Parathyroid adenoma (tissue), 2 donors: ENCODE results near the gene MAPK13.

Source experiments
- H2AFZ ChIP-seq: fragments of 300-600 bp; sonication (generic); one replicate; pipeline ENCODE4 v1.7.0; 2017; ENCODE audit warnings: antibody characterized with exemption, mild to moderate bottlenecking
- H3K27ac ChIP-seq: fragments of 300-600 bp; sonication (generic); one replicate; pipeline ENCODE4 v1.7.0; 2017
- H3K27me3 ChIP-seq: fragments of 300-600 bp; sonication (generic); one replicate; pipeline ENCODE4 v1.7.0; 2017; ENCODE audit warnings: low read length; ENCODE audit not compliant: control insufficient read depth, insufficient read depth
- H3K36me3 ChIP-seq: fragments of 300-600 bp; sonication (generic); one replicate; pipeline ENCODE4 v1.7.0; 2017; ENCODE audit warnings: low read length; ENCODE audit not compliant: control insufficient read depth, insufficient read depth
- H3K4me1 ChIP-seq: fragments of 300-600 bp; sonication (generic); one replicate; pipeline ENCODE4 v1.7.0; 2017; ENCODE audit warnings: control low read depth
- H3K4me2 ChIP-seq: fragments of 300-600 bp; sonication (generic); one replicate; pipeline ENCODE4 v1.7.0; 2017; ENCODE audit warnings: low read length
- H3K4me3 ChIP-seq: fragments of 300-600 bp; sonication (generic); one replicate; pipeline ENCODE4 v1.7.0; 2017; ENCODE audit warnings: low read depth, low read length
- H3K79me2 ChIP-seq: fragments of 300-600 bp; sonication (generic); one replicate; pipeline ENCODE4 v1.7.0; 2017; ENCODE audit warnings: control low read depth
- H3K9ac ChIP-seq: fragments of 300-600 bp; sonication (generic); one replicate; pipeline ENCODE4 v1.7.0; 2017; ENCODE audit warnings: mild to moderate bottlenecking
- H3K9me3 ChIP-seq: fragments of 300-600 bp; sonication (generic); one replicate; pipeline ENCODE4 v1.7.0; 2017; ENCODE audit warnings: low read length; ENCODE audit not compliant: control insufficient read depth
- TF ChIP-seq, protein P1 (sequence below): fragments of 300-600 bp; sonication (generic); IDR thresholded peaks from one replicate; pipeline ENCODE4 v1.7.0; 2017; ENCODE audit warnings: antibody characterized with exemption, mild to moderate bottlenecking
- donor health status: primary hyperparathyroidism.

Gene MAPK13

DNA sequence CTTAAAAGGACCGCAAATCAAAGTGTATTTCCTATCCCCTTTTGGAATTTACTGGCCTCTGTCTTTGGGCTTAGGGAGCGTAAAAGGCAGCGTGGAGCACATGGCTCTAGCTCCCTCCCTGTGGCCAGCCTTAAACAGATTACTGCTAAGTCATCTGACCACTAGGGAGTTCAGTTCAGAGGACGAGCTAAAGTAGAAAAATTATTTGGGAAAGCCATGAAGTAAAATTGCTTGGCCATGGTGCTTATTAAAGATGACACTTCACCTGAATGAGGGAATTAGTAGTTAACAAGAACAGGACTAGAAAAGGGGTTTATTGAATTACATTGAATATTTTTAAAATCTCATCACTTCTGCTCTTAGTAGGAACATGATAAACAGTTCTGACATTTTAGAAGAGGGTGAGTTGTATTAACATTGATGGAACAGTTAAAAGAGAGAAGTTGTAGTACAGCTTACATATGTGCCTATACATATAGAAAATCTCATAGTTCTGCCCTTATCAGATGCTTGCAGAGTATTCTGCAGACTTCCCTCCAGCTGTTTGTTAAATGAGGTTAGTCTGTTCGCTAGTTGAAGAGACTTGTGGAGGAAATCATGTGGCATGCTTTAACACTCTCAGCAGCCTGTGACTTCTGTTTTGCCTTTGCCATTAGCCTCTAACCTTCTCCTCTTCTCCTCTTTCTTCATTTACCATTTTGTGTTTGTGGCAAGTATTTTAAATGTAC, 31.2 kb upstream of the MAPK13 start:
- Histone ChIP-seq H3K27ac (no peak overlapping the region), H3K4me2 (no peak overlapping the region), H3K27me3 (no peaks in the 10 kb centered on the region), H3K36me3 (no peaks in the 10 kb centered on the region), H3K4me1 (no peaks in the 10 kb centered on the region), H3K79me2 (peaks cover 13% of the 10 kb centered on the region), H3K9me3 (no peaks in the 10 kb centered on the region), H2AFZ (no peak overlapping the region), H3K9ac (no peak overlapping the region), H3K4me3 (no peak overlapping the region)
- TF ChIP-seq, protein P1, sequence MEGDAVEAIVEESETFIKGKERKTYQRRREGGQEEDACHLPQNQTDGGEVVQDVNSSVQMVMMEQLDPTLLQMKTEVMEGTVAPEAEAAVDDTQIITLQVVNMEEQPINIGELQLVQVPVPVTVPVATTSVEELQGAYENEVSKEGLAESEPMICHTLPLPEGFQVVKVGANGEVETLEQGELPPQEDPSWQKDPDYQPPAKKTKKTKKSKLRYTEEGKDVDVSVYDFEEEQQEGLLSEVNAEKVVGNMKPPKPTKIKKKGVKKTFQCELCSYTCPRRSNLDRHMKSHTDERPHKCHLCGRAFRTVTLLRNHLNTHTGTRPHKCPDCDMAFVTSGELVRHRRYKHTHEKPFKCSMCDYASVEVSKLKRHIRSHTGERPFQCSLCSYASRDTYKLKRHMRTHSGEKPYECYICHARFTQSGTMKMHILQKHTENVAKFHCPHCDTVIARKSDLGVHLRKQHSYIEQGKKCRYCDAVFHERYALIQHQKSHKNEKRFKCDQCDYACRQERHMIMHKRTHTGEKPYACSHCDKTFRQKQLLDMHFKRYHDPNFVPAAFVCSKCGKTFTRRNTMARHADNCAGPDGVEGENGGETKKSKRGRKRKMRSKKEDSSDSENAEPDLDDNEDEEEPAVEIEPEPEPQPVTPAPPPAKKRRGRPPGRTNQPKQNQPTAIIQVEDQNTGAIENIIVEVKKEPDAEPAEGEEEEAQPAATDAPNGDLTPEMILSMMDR, result no peak

DNA sequence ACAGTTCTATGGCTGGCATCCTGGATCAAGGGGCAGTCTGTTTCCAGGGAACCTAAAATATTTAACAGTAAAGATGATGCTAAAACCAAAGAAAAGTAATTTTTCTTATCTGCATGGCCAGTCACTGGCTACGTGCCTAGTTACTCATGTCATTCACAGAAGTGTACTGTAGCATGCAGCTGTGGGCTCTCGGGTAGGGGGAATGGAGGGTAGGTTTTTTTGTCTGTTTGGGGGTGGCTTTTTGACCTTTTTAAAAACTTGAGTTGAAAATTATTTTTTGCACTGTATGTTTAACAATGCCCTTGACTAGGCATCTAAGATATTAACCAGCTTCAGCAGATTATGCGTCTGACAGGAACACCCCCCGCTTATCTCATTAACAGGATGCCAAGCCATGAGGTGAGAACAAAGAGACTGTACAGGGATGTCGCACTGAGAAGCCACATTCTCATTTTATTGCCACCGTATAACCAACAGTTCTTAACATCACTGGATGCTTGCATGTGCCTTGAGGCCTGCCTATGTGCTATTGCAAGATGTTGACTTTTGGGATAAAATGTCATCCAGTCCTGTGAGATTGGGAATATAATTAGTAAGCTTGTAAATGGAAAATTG, 30.3 kb upstream of the MAPK13 start:
- no peak overlapping the region for H3K4me2 ChIP-seq
- no peak overlapping the region for H3K4me3 ChIP-seq
- no peaks in the 10 kb centered on the region for H3K36me3 ChIP-seq
- no peak overlapping the region for H3K27ac ChIP-seq
- no peak overlapping the region for H2AFZ ChIP-seq
- peaks cover 20% of the 10 kb centered on the region for H3K79me2 ChIP-seq
- no peaks in the 10 kb centered on the region for H3K4me1 ChIP-seq
- TF ChIP-seq, protein P1, result no peak
- H3K27me3 ChIP-seq, result no peaks in the 10 kb centered on the region
- no peak overlapping the region for H3K9ac ChIP-seq
- H3K9me3 ChIP-seq, result no peaks in the 10 kb centered on the region

DNA sequence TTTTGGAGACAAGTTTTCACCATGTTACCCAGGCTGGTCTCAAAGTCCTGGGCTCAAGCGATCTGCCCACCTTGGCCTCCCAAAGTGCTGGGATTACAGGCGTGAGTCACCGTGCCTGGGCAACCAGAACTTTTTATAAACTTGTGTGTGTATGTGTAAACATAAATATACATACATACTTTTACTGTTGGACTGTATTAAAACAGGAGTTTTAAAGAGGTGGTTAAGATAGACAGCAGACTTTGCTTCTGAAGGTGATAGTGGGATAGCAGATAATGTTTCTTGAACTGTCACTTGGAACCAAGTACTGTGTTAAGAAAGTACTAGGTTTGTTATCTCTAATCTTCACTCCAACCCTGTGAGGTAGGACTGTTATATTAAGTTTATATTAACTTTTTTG, 28.6 kb upstream of the MAPK13 start:
- H3K4me2 ChIP-seq, result no peak overlapping the region
- H3K27me3 ChIP-seq, result no peaks in the 10 kb centered on the region
- H3K9ac ChIP-seq, result no peak overlapping the region
- no peak overlapping the region for H3K4me3 ChIP-seq
- no peak overlapping the region for H3K27ac ChIP-seq
- no peaks in the 10 kb centered on the region for H3K9me3 ChIP-seq
- no peaks in the 10 kb centered on the region for H3K36me3 ChIP-seq
- no peak overlapping the region for H2AFZ ChIP-seq
- H3K4me1 ChIP-seq, result no peaks in the 10 kb centered on the region
- peaks cover 21% of the 10 kb centered on the region for H3K79me2 ChIP-seq
- TF ChIP-seq, protein P1, result no peak

DNA sequence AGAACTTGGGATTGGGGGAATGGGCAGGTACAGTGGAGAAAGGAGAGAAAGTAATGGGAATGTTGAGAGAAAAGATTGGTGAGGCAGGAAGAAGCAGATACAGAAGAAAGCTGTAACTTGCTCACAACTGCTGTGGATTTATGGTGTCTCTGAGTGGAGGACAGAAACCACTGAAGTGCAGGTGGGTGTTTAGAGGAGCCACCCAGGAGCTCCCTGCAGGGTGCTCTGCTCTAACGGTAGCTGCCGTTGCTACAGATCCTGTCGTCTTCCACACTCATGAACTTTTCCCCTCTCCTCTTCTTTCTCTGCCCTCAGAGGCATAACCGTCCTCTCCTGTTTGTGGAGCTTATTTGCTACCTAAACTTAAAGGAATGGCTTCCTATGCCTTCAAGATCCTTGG, 27.5 kb upstream of the MAPK13 start:
- Histone ChIP-seq H3K9me3 (no peaks in the 10 kb centered on the region), H3K27ac (no peak overlapping the region), H3K4me2 (no peak overlapping the region), H3K36me3 (no peaks in the 10 kb centered on the region), H3K4me3 (no peak overlapping the region), H3K9ac (no peak overlapping the region), H3K79me2 (peaks cover 21% of the 10 kb centered on the region), H3K27me3 (no peaks in the 10 kb centered on the region), H3K4me1 (no peaks in the 10 kb centered on the region), H2AFZ (no peak overlapping the region)
- TF ChIP-seq, protein P1, result no peak

DNA sequence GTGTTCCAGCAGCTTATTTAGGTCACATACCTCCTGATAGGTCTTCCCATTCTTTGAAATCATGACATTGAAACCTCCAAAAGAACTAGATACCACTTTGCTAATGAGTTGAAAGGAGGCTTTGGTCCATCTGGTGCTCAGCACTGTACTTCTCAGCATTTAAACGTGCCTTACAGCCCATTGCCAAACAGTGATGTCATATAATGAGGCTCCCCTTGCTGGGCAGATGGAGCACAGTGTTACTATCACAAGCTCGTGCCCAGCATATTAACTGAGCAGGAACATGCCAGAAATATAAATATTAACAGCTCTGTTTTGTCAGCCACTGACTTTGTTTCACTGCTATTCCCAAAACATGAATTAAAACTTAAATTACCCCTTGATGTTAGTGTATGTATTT, 25.5 kb upstream of the MAPK13 start:
- no peak overlapping the region for H3K9ac ChIP-seq
- no peaks in the 10 kb centered on the region for H3K36me3 ChIP-seq

More for the DNA sequence above, 25.5 kb upstream of the MAPK13 start:
- H3K4me1 ChIP-seq, result no peaks in the 10 kb centered on the region
- H3K27me3 ChIP-seq, result no peaks in the 10 kb centered on the region
- no peak overlapping the region for H3K4me2 ChIP-seq
- H3K79me2 ChIP-seq, result peaks cover 21% of the 10 kb centered on the region
- no peaks in the 10 kb centered on the region for H3K9me3 ChIP-seq
- TF ChIP-seq, protein P1, result no peak
- no peak overlapping the region for H2AFZ ChIP-seq
- H3K27ac ChIP-seq, result no peak overlapping the region
- H3K4me3 ChIP-seq, result no peak overlapping the region
